ENCODE data around the gene SLC44A1. TPM values are rescaled to one million over a fixed set of nuclear protein-coding genes. Genes with fewer than 3 reads are reported as not detected.
"Not testable (repeated sequence)": the region's sequence is repeated elsewhere in the genome, so short reads cannot be mapped to it uniquely, and the experiment has no call there.

SLC44A1 gene
- total and polyA plus RNA-seq, 12 donors = 6.1 to 29.0 (median 17.8) TPM

DNA sequence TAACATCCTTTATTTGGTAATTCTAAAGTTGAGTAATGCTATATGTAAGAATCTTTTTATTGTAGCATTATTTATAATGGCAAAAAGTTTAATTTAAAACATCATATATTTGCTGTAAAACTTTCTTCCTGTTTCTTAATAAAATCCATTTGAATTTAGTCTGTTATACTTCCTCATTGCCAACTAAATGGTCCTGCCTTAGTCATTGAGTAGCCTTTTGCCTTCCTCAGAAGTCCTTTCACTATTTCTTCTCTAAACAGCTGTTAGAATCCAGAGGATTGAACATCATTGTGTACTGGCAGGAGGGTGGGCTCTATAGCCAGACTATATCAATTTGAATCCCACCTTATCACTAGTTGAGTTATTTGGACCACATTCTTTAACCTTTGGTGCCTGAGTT is 11.0 kb downstream of the SLC44A1 start:
- intact Hi-C loops (cut with DNase I) = loop anchor here in 1 of 10 donors (10.0 kb wide), 1 partner anchor 149 kb away; no protein-coding TSS in a partner anchor

GRCh38 chr9:105256569-105256968 is 12.1 kb downstream of the SLC44A1 start:
- H3K36me3 ChIP-seq, H3K27ac ChIP-seq, H3K9me3 ChIP-seq, DNase-seq, H3K4me3 ChIP-seq, ATAC-seq, H3K27me3 ChIP-seq: not testable (repeated sequence)
- H3K4me1 ChIP-seq = peaks cover 4 to 39% (median 30%) of the 10 kb centered on the region in 9 donors
- intact Hi-C loops (cut with DNase I) = loop anchor here in 2 of 10 donors (2.0 to 10.0 kb wide), 2 partner anchors 34 to 148 kb away; no protein-coding TSS in a partner anchor
- WGBS, 2 donors = 97 to 100% methylated on average over 4 of the region's 4 CpGs

More for the DNA sequence above, 11.0 kb downstream of the SLC44A1 start:
- no peaks in the 10 kb centered on the region for H3K36me3 ChIP-seq
- no peak for TF ChIP-seq CTCF (IDR thresholded peaks at IDR 0.05)
- ATAC-seq = no peak
- H3K9me3 ChIP-seq = no peaks in the 10 kb centered on the region
- H3K4me3 ChIP-seq = no peak overlapping the region
- no peak for DNase-seq
- H3K27ac ChIP-seq = no peak overlapping the region
- H3K27me3 ChIP-seq = no peaks in the 10 kb centered on the region
- peaks cover 4 to 39% (median 28%) of the 10 kb centered on the region in 9 donors for H3K4me1 ChIP-seq

- Histone ChIP-seq H3K27me3 (no peaks in the 10 kb centered on the region), H3K4me1 (peaks cover 4 to 39% (median 30%) of the 10 kb centered on the region in 9 donors), H3K27ac (peak overlapping the region in 1 of 10 donors; percentile 12), H3K4me3 (no peak overlapping the region), H3K9me3 (no peaks in the 10 kb centered on the region), H3K36me3 (no peaks in the 10 kb centered on the region)
- intact Hi-C loops (cut with DNase I) = loop anchor here in 2 of 10 donors (2.0 to 10.0 kb wide), 2 partner anchors 33 to 147 kb away; no protein-coding TSS in a partner anchor
- ATAC-seq (no peak), DNase-seq (no peak)
- 62 to 74% methylated on average over 2 of the region's 2 CpGs for WGBS, 2 donors
- no peak for TF ChIP-seq CTCF (IDR thresholded peaks at IDR 0.05)
These were observed 13.4 kb downstream of the SLC44A1 start for GRCh38 chr9:105257809-105258208.

DNA sequence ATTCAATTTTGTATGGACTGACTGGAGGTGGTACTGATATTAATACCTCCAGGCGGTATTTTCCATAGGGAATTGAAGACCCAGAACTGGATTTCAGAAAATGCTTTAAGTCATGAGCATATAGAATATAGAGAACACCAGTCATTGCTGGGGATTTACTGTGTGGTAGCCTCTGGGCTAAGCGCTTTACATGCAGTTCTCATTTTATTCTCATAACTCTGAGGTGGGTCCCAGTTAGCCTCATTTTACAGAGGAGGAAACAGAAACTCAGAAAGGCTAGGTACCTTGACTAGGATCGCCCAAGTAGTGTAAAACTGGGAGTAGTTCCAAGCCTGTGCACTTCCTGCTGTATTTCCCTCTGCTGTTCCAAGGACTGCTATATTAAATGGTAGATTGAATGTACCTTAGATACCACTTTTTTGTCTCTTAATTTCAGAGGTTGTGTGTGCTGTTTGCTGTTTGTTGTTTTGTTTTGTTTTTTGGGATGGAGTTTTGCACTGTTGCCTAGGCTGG is 13.8 kb downstream of the SLC44A1 start:
- intact Hi-C loops (cut with DNase I) = loop anchor here in 1 of 10 donors (10.0 kb wide), 1 partner anchor 147 kb away; no protein-coding TSS in a partner anchor
- ATAC-seq = peak in 5 of 8 donors; percentile 29 to 65 (median 40)

More for the DNA sequence above, 13.8 kb downstream of the SLC44A1 start:
- H3K4me3 ChIP-seq = no peak overlapping the region
- H3K27me3 ChIP-seq = no peaks in the 10 kb centered on the region
- TF ChIP-seq CTCF (IDR thresholded peaks at IDR 0.05) = no peak
- H3K27ac ChIP-seq = peak overlapping the region in 1 of 10 donors; percentile 12
- DNase-seq = no peak
- H3K9me3 ChIP-seq = no peaks in the 10 kb centered on the region
- WGBS, 2 donors = 74 to 79% methylated on average over 3 of the region's 3 CpGs
- no peaks in the 10 kb centered on the region for H3K36me3 ChIP-seq
- peaks cover 4 to 39% (median 30%) of the 10 kb centered on the region in 9 donors for H3K4me1 ChIP-seq
